Activated B cell treated with CpG ODN at 0.5 μM for 24 hours (primary cell): ENCODE data around the gene CCDC71. TPM values are rescaled to one million over a fixed set of nuclear protein-coding genes. Genes with fewer than 3 reads are reported as not detected.

Experiments
- ATAC-seq: fragments of 200-7000 bp; cut with Tn5 transposase; one replicate; pipeline ENCODE4 v1.10.0; 2021; ENCODE audit warnings: low read depth, mild to moderate bottlenecking, moderate library complexity
- CTCF ChIA-PET: fragments of 350-600 bp; sonication (Branson Sonifier 250); formaldehyde crosslinking; loops from one replicate; lab custom pipeline; 2021; ENCODE audit warnings: antibody characterized with exemption; lab: Charles Lee
- POLR2A ChIA-PET: fragments of 350-600 bp; sonication (Branson Sonifier 250); formaldehyde crosslinking; loops from one replicate; lab custom pipeline; 2021; ENCODE audit warnings: antibody characterized with exemption; lab: Charles Lee
- DNase-seq: peaks from one replicate; pipeline ENCODE4 v3.0.0; 2022
- H3K27ac Mint-ChIP-seq: one replicate; pipeline ENCODE4 v1.8.0; 2020; ENCODE audit warnings: mixed read lengths
- H3K27me3 Mint-ChIP-seq: one replicate; pipeline ENCODE4 v1.8.0; 2021; ENCODE audit warnings: mixed read lengths
- H3K36me3 Mint-ChIP-seq: one replicate; pipeline ENCODE4 v1.8.0; 2021; ENCODE audit warnings: low read depth, mixed read lengths
- H3K4me1 Mint-ChIP-seq: one replicate; pipeline ENCODE4 v1.8.0; 2021; ENCODE audit warnings: mixed read lengths
- H3K4me3 Mint-ChIP-seq: one replicate; pipeline ENCODE4 v1.8.0; 2020; ENCODE audit warnings: mild to moderate bottlenecking, mixed read lengths
- H3K9me3 Mint-ChIP-seq: one replicate; pipeline ENCODE4 v1.8.0; 2020; ENCODE audit warnings: mixed read lengths
- intact Hi-C: fragments of 100-400 bp; cut with micrococcal nuclease; formaldehyde crosslinking; loops from one replicate; pipeline ENCODE4 v1.15.1; 2024
- total RNA-seq: library from RNA; stranded (reverse); gene quantifications from 2 replicates; pipeline ENCODE4 v1.2.3, GENCODE V29; 2022
- TF ChIP-seq, protein P1 (sequence below): fragments of 200-600 bp; IDR thresholded peaks from one replicate; pipeline ENCODE4 v1.8.0; 2022; ENCODE audit warnings: antibody characterized with exemption, mild to moderate bottlenecking

The CCDC71 gene
- total RNA-seq, 1 donor from 2014 or later: 28.3 TPM

DNA sequence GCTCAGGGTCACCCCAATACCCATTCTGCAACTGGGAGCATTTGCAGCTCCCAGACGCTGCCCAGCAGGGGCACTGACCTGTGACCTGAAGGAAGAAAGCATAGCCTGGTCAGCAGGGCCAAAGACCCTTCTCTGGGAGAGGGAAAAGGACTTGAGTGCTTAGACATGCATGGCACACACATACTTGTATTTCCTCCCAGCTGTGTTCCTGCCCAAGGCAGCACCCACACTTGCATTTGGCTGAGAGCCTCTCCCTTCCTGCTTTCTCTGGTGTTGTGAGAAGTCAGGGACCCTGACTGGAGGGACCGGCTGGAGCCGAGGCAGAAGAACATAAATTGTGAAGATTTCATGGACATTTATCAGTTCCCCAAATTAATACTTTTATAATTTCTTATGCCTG lies 26.1 kb downstream of the CCDC71 start:
- ChIA-PET CTCF (no interaction called here), POLR2A (no interaction called here)
- DNase-seq: no peak
- H3K36me3 Mint-ChIP-seq: no peaks in the 10 kb centered on the region
- H3K4me3 Mint-ChIP-seq: no peak overlapping the region
- intact Hi-C loops: no loop called here
- no peak for ATAC-seq
- no peak overlapping the region for H3K27ac Mint-ChIP-seq
- no peaks in the 10 kb centered on the region for H3K4me1 Mint-ChIP-seq
- peaks cover 9% of the 10 kb centered on the region for H3K9me3 Mint-ChIP-seq
- TF ChIP-seq, protein P1, sequence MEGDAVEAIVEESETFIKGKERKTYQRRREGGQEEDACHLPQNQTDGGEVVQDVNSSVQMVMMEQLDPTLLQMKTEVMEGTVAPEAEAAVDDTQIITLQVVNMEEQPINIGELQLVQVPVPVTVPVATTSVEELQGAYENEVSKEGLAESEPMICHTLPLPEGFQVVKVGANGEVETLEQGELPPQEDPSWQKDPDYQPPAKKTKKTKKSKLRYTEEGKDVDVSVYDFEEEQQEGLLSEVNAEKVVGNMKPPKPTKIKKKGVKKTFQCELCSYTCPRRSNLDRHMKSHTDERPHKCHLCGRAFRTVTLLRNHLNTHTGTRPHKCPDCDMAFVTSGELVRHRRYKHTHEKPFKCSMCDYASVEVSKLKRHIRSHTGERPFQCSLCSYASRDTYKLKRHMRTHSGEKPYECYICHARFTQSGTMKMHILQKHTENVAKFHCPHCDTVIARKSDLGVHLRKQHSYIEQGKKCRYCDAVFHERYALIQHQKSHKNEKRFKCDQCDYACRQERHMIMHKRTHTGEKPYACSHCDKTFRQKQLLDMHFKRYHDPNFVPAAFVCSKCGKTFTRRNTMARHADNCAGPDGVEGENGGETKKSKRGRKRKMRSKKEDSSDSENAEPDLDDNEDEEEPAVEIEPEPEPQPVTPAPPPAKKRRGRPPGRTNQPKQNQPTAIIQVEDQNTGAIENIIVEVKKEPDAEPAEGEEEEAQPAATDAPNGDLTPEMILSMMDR: no peak
- peaks cover 16% of the 10 kb centered on the region for H3K27me3 Mint-ChIP-seq

DNA sequence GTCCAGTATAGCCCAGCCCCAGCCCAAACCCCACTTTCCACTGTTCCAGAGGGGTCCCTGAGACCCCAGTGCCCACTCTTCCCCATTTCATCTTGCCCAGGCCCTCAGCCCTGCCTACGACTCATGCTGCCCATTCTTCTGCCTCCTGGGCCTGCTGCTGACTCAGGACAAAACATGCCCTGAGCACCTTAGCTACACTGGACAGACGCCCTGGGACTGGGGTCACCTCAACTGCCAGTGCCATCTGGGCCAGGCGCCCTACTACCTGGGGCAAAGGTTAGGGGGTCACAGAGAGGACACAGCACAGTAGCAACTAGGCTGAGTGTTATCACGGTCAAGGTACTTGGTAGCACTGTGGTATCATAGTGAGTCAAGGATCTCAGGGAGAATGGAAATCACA lies 30.6 kb downstream of the CCDC71 start:
- no peaks in the 10 kb centered on the region for H3K36me3 Mint-ChIP-seq

DNA sequence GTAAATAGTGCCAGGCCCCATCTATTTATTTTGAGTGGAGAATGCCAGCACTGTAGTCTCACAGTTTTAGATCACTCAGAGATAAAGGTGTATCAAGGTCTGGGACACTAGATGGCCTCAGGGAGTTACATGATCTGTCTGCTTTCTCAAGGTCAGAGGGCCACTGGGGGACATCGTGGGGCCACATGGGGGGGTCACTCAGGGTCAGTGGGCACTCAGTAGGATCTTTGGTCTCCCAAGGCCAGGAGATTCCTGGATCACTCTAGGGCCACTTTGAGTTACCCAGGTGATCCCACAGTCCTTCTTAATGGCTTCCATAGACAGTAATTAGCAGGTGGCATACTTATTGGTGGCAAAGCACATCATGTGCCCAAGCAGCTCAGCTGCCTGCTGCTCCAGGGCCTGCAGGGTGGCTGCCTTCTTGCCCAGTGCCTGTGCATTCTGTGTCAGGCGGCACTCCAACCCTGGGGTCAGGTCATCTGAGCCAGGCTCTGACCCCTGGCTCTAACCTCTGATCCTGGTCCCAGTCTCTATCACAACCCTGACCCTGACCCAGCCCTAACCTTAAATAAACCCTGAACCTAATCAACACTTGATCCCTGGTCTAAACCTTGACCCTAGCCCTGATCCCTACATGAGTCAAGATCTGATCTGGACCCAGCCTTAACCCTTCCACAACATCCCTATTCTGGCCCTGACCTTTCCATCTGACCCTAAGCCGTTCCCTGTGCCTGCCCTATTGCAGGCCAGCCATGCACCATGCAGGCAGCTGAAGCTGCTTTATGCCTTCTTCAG lies 31.5 kb downstream of the CCDC71 start:
- TF ChIP-seq, protein P1: no peak
- ChIA-PET POLR2A (no interaction called here), CTCF (no interaction called here)
- DNase-seq (no peak), ATAC-seq (no peak)
- no peaks in the 10 kb centered on the region for H3K9me3 Mint-ChIP-seq
- H3K36me3 Mint-ChIP-seq: no peaks in the 10 kb centered on the region
- no peak overlapping the region for H3K27ac Mint-ChIP-seq
- intact Hi-C loops: no loop called here
- peaks cover 2% of the 10 kb centered on the region for H3K4me1 Mint-ChIP-seq
- H3K27me3 Mint-ChIP-seq: peaks cover 17% of the 10 kb centered on the region
- no peak overlapping the region for H3K4me3 Mint-ChIP-seq

More for the DNA sequence above, 30.6 kb downstream of the CCDC71 start:
- H3K4me1 Mint-ChIP-seq: peaks cover 2% of the 10 kb centered on the region
- ChIA-PET CTCF (no interaction called here), POLR2A (no interaction called here)
- intact Hi-C loops: no loop called here
- no peak overlapping the region for H3K4me3 Mint-ChIP-seq
- no peak for ATAC-seq
- TF ChIP-seq, protein P1: no peak
- H3K27me3 Mint-ChIP-seq: peaks cover 18% of the 10 kb centered on the region
- peaks cover 2% of the 10 kb centered on the region for H3K9me3 Mint-ChIP-seq
- no peak for DNase-seq
- no peak overlapping the region for H3K27ac Mint-ChIP-seq

DNA sequence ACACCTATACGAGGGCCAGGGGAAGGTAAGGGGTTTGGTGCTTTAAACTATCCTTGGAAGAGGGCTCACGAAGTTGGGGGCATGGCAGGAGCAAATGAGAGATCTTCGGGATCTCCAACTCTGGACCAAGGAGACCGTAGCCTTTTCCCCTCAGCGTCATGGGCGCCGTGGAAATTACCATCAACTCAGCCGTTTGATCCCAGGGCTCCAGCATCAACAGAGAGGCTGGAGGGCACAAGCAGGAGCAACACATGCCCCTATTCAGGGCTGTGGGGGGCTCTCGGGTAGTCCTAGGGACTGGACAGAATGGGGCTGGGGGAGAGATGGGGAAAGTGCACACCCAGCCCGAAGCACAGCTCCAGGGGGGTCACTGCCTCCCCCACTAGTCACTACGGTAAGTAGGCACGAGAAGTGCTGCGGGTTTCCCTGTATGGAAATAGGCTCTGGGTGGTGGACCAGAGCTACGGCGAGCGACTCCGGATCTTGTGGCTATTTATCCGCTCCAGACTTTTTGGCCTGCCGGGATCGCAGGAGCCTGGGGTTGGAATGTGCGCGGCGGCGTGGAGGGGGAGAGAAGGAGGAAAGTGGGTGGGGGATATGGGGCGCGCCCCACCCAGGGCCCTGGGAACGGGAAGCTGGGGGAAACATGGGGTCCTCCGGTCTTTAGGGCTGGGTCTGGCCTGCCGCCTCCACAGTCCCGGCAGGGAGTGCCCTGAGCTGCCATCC lies 32.7 kb downstream of the CCDC71 start:
- peaks cover 2% of the 10 kb centered on the region for H3K4me1 Mint-ChIP-seq
- H3K9me3 Mint-ChIP-seq: no peaks in the 10 kb centered on the region
- H3K36me3 Mint-ChIP-seq: no peaks in the 10 kb centered on the region
- ChIA-PET CTCF (no interaction called here), POLR2A (interaction anchor here (0.6 to 0.8 kb wide), 3 partner anchors 13 to 119 kb away, joined by 3 to 13 read pairs (median 4); partner anchors contain the start of gene USP19)
- ATAC-seq (no peak), DNase-seq (no peak)
- peak overlapping the region; percentile 44 for H3K4me3 Mint-ChIP-seq
- peaks cover 19% of the 10 kb centered on the region for H3K27me3 Mint-ChIP-seq
- intact Hi-C loops: no loop called here
- TF ChIP-seq, protein P1: no peak
- no peak overlapping the region for H3K27ac Mint-ChIP-seq
